Left ventricle myocardium inferior (tissue), 1 donor: ENCODE data around the gene NMNAT2. TPM values are rescaled to one million over a fixed set of nuclear protein-coding genes. Genes with fewer than 3 reads are reported as not detected.

ENCODE experiments used
- DNase-seq: peaks from one replicate; pipeline ENCODE4 v3.0.0-alpha.2; 2020
- H3K27ac ChIP-seq: fragments of 200-600 bp; replicated peaks from 2 replicates; pipeline ENCODE4 v1.8.0; 2021
- H3K27me3 ChIP-seq: fragments of 200-600 bp; 2 replicates; pipeline ENCODE4 v1.8.0; 2021; ENCODE audit warnings: low read depth
- H3K36me3 ChIP-seq: fragments of 200-600 bp; 2 replicates; pipeline ENCODE4 v1.8.0; 2021
- H3K4me1 ChIP-seq: fragments of 200-600 bp; 2 replicates; pipeline ENCODE4 v1.8.0; 2021
- H3K4me3 ChIP-seq: fragments of 200-600 bp; 2 replicates; pipeline ENCODE4 v1.8.0; 2021; ENCODE audit warnings: mild to moderate bottlenecking, moderate library complexity
- H3K9me3 ChIP-seq: fragments of 200-600 bp; replicated peaks from 2 replicates; pipeline ENCODE4 v1.8.0; 2021
- intact Hi-C: fragments of 100-400 bp; cut with micrococcal nuclease; formaldehyde crosslinking; loops from one replicate; pipeline ENCODE4 v1.11.0; 2022
- total RNA-seq: library from RNA; stranded (reverse); fragmentation: NEBNext Ultra II Directional; extraction: Animal tissue kit (Norgen Biotek cat#: 25700); gene quantifications from one replicate; pipeline ENCODE4 v1.2.1, GENCODE V29; 2021
- TF ChIP-seq, protein P1 (sequence below): fragments of 200-600 bp; IDR thresholded peaks from 2 replicates; pipeline ENCODE4 v1.8.0; 2021; ENCODE audit warnings: antibody characterized with exemption, mild to moderate bottlenecking, borderline replicate concordance
- donor health status: DM: no; HTN: yes; CAD: no; lungs with severe emphysema.

Gene NMNAT2
- total RNA-seq, 1 donor from 2014 or later: 3.4 TPM

DNA sequence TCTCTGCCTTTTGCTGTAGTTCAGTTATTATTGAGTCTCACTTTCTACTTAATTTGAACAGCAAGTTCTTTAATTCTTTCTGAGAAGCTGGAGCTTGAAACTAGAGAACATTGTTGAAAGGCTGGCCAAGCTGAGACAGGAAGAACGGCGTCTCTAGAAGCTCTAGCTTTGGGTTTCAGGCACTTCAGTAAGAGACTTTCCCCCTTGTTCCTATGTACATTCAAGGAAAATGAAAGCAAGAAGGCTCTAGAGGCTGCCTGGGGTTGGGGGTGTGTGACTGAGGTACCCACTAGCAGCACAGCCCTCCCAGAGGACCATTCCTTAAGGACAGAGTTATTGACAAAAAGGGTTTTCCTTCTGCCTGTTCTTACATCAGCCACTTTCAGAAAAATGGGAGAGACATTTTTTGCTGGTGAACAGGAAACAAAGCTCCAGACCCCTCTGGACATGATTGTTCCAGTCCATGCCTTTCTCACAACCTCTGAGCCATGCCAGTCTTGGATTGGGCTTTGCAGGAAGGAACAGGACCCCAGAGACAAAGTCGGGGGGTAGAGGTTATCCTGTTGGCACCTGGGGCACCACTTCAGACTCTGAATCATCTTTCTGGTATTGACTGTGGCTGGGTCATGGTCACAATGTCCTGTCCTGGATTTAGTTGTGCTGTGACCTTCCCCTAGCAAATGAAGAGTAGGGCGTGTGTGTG, 169.0 kb downstream of the NMNAT2 start:
- Histone ChIP-seq H3K4me3 (no peak overlapping the region), H3K9me3 (no peaks in the 10 kb centered on the region), H3K27ac (peak overlapping the region; percentile 35), H3K27me3 (no peaks in the 10 kb centered on the region), H3K36me3 (no peaks in the 10 kb centered on the region), H3K4me1 (peaks cover 18% of the 10 kb centered on the region)
- intact Hi-C loops: no loop called here
- no peak for DNase-seq
- TF ChIP-seq, protein P1, sequence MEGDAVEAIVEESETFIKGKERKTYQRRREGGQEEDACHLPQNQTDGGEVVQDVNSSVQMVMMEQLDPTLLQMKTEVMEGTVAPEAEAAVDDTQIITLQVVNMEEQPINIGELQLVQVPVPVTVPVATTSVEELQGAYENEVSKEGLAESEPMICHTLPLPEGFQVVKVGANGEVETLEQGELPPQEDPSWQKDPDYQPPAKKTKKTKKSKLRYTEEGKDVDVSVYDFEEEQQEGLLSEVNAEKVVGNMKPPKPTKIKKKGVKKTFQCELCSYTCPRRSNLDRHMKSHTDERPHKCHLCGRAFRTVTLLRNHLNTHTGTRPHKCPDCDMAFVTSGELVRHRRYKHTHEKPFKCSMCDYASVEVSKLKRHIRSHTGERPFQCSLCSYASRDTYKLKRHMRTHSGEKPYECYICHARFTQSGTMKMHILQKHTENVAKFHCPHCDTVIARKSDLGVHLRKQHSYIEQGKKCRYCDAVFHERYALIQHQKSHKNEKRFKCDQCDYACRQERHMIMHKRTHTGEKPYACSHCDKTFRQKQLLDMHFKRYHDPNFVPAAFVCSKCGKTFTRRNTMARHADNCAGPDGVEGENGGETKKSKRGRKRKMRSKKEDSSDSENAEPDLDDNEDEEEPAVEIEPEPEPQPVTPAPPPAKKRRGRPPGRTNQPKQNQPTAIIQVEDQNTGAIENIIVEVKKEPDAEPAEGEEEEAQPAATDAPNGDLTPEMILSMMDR: no peak

DNA sequence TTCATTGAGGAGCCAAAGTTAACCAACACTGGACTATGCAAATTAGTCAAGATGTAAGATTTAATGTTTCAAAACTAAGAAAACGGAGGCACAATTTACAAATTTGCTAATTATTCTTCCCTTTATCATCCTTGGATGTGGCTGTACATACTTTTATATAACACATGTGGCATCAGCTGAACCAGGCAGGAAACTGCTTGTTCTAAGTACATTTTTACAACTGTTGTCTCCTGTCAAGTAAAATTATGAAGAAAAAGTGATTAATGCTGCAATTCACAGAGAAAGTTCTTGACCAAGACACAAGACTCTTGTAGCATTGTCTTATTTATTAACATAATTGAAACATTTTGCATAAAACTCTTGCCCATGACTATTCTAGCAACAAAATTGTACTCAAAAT, 170.2 kb downstream of the NMNAT2 start:
- intact Hi-C loops: no loop called here
- Histone ChIP-seq H3K9me3 (no peaks in the 10 kb centered on the region), H3K4me1 (peaks cover 29% of the 10 kb centered on the region), H3K27me3 (no peaks in the 10 kb centered on the region), H3K4me3 (no peak overlapping the region), H3K36me3 (no peaks in the 10 kb centered on the region), H3K27ac (no peak overlapping the region)
- TF ChIP-seq, protein P1: no peak
- no peak for DNase-seq

DNA sequence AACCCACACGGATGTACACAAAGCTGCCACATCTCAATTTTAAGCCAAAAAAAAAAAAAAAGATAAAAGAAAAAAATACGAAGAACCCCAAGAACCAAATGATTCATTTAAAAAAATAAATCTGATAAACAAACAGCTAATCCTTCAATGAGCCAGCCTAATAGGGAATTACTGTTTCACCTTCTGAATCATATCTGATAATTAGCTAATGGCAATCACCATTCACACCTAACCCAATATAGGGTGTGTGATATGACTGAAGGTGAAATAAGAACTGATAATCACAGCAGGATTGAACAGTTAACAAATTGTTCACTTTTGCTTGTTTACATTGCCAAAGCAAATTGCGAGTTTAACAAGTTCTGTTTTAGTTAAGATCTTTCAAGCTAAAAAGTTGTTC, 170.7 kb downstream of the NMNAT2 start:
- DNase-seq: no peak
- H3K4me3 ChIP-seq: no peak overlapping the region
- intact Hi-C loops: no loop called here
- no peaks in the 10 kb centered on the region for H3K27me3 ChIP-seq
- H3K36me3 ChIP-seq: no peaks in the 10 kb centered on the region
- H3K9me3 ChIP-seq: no peaks in the 10 kb centered on the region
- TF ChIP-seq, protein P1: no peak
- H3K27ac ChIP-seq: no peak overlapping the region
- peaks cover 32% of the 10 kb centered on the region for H3K4me1 ChIP-seq

DNA sequence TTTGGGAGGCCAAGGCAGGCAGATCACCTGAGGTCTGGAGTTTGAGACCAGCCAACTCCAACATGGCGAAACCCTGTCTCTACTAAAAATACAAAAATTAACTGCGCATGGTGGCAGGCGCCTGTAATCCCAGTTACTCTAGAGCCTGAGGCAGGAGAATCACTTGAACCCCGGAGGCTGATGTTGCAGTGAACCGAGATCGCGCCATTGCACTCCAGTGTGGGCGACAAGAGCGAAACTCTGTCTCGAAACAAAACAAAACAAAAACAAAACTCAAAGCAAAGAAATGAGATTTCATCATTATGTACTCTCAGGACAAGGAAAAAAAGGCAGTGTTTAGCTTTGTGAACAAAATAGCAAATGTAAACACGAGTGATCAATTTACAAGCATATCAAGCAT, 171.1 kb downstream of the NMNAT2 start:
- Histone ChIP-seq H3K36me3 (no peaks in the 10 kb centered on the region), H3K9me3 (no peaks in the 10 kb centered on the region), H3K27me3 (no peaks in the 10 kb centered on the region), H3K4me1 (peaks cover 34% of the 10 kb centered on the region), H3K4me3 (no peak overlapping the region), H3K27ac (peak overlapping the region; percentile 86)
- TF ChIP-seq, protein P1: no peak
- DNase-seq: no peak
- intact Hi-C loops: no loop called here

DNA sequence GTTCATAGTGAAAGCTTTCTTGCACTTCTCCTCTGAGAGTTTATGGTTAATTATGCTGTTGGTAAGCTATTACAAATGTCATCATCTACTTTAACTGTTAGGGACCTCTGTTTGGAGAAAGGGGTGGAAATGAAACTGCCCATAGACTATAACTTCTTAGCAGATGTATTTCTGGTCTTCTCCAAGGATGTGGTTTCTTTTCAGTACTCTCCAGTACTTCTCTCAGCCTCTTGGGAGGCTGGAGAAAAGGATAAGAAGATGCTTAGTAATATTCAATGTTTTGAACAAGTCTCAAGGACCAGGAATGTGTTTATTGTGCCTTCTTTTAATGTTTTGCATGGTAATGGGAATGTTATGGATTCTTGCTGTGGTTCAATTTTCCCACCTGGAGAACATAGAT, 171.7 kb downstream of the NMNAT2 start:
- TF ChIP-seq, protein P1: no peak
- Histone ChIP-seq H3K36me3 (no peaks in the 10 kb centered on the region), H3K9me3 (no peaks in the 10 kb centered on the region), H3K27ac (peak overlapping the region; percentile 86), H3K4me1 (peaks cover 39% of the 10 kb centered on the region), H3K4me3 (no peak overlapping the region), H3K27me3 (no peaks in the 10 kb centered on the region)
- intact Hi-C loops: no loop called here
- no peak for DNase-seq
